Measurements from ENCODE around the gene AIG1.

Gene AIG1

DNA sequence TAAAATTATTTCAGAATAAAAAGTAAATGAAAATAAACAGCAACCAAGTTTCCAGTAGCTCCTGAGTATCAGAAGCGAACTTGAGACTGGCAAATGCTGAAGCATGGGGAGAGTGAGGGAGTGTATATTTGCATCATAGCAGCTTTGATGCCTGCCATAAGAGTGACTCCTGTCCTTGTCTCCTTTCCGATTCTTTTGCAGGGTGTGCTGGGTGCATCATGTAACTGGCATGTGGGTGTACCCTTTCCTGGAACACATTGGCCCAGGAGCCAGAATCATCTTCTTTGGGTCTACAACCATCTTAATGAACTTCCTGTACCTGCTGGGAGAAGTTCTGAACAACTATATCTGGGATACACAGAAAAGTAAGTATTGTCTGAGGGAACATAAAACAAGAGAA, 272.4 kb downstream of the AIG1 start:
- H3K4me2 ChIP-seq (ENCODE audit: low read length): no peak overlapping the region
- H3F3A ChIP-seq (ENCODE audit: insufficient read depth, low read length): no peaks in the 10 kb centered on the region
- H3K9me2 ChIP-seq (ENCODE audit: low read depth, low read length): no peaks in the 10 kb centered on the region
- TF ChIP-seq EZH2 (IDR thresholded peaks at IDR 0.05; ENCODE audit: borderline replicate concordance, low read length): no peak
- TF ChIP-seq, protein P1, sequence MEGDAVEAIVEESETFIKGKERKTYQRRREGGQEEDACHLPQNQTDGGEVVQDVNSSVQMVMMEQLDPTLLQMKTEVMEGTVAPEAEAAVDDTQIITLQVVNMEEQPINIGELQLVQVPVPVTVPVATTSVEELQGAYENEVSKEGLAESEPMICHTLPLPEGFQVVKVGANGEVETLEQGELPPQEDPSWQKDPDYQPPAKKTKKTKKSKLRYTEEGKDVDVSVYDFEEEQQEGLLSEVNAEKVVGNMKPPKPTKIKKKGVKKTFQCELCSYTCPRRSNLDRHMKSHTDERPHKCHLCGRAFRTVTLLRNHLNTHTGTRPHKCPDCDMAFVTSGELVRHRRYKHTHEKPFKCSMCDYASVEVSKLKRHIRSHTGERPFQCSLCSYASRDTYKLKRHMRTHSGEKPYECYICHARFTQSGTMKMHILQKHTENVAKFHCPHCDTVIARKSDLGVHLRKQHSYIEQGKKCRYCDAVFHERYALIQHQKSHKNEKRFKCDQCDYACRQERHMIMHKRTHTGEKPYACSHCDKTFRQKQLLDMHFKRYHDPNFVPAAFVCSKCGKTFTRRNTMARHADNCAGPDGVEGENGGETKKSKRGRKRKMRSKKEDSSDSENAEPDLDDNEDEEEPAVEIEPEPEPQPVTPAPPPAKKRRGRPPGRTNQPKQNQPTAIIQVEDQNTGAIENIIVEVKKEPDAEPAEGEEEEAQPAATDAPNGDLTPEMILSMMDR (IDR thresholded peaks at IDR 0.05; ENCODE audit: low read length): no peak
- H3K27me3 ChIP-seq (ENCODE audit: insufficient read depth, low read length): no peaks in the 10 kb centered on the region
- H3K4me1 ChIP-seq (ENCODE audit: insufficient read depth, low read length, severe bottlenecking): no peaks in the 10 kb centered on the region
- no peak overlapping the region for H3K27ac ChIP-seq (ENCODE audit: low read depth, low read length, poor library complexity, severe bottlenecking)
- no peaks in the 10 kb centered on the region for H3K36me3 ChIP-seq (ENCODE audit: insufficient read depth, low read length)
- H4K20me1 ChIP-seq (ENCODE audit: insufficient read depth, low read length): no peaks in the 10 kb centered on the region
- no peak overlapping the region for H2AFZ ChIP-seq (ENCODE audit: low read length)
- H3K9ac ChIP-seq (ENCODE audit: low read length): no peak overlapping the region
- H3K9me3 ChIP-seq (ENCODE audit: low read length): no peaks in the 10 kb centered on the region
- no peaks in the 10 kb centered on the region for H3K79me2 ChIP-seq (ENCODE audit: insufficient read depth, low read length)
- H3K4me3 ChIP-seq (ENCODE audit: low read depth, low read length, poor library complexity, severe bottlenecking): no peak overlapping the region

- no peaks in the 10 kb centered on the region for H3K9me3 ChIP-seq (ENCODE audit: low read length)
- H3K27me3 ChIP-seq (ENCODE audit: insufficient read depth, low read length): no peaks in the 10 kb centered on the region
- no peaks in the 10 kb centered on the region for H3F3A ChIP-seq (ENCODE audit: insufficient read depth, low read length)
- no peaks in the 10 kb centered on the region for H3K9me2 ChIP-seq (ENCODE audit: low read depth, low read length)
- no peaks in the 10 kb centered on the region for H3K79me2 ChIP-seq (ENCODE audit: insufficient read depth, low read length)
- no peaks in the 10 kb centered on the region for H3K4me1 ChIP-seq (ENCODE audit: insufficient read depth, low read length, severe bottlenecking)
- no peaks in the 10 kb centered on the region for H4K20me1 ChIP-seq (ENCODE audit: insufficient read depth, low read length)
- no peak overlapping the region for H3K4me2 ChIP-seq (ENCODE audit: low read length)
- no peak overlapping the region for H3K27ac ChIP-seq (ENCODE audit: low read depth, low read length, poor library complexity, severe bottlenecking)
- no peak overlapping the region for H2AFZ ChIP-seq (ENCODE audit: low read length)
- H3K4me3 ChIP-seq (ENCODE audit: low read depth, low read length, poor library complexity, severe bottlenecking): no peak overlapping the region
- H3K36me3 ChIP-seq (ENCODE audit: insufficient read depth, low read length): no peaks in the 10 kb centered on the region
- no peak overlapping the region for H3K9ac ChIP-seq (ENCODE audit: low read length)
- TF ChIP-seq EZH2 (IDR thresholded peaks at IDR 0.05; ENCODE audit: borderline replicate concordance, low read length): no peak
- TF ChIP-seq, protein P1 (IDR thresholded peaks at IDR 0.05; ENCODE audit: low read length): no peak
Observed at GRCh38 chr6:143333749-143334520, 273.2 kb downstream of the AIG1 start.

DNA sequence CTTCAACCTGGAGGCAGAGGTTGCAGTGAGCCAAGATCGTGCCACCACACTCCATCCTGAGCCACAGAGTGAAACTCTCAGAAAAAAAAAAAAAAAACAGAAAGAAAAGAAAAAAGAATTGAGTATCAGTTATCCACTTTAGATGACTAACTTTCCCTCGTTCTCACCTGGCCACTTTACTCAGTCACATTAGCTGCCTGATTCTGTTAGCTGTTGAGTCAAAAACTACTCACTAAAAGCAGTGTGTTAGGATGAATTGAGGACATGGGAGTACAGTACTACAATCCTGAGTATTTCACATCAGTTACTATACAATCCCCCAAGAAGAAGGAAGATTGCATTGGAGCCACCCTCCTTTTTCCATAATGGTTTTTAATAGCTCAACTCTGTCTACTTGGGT, 275.2 kb downstream of the AIG1 start:
- no peak overlapping the region for H2AFZ ChIP-seq (ENCODE audit: low read length)
- H3K9me3 ChIP-seq (ENCODE audit: low read length): no peaks in the 10 kb centered on the region
- H3K4me2 ChIP-seq (ENCODE audit: low read length): no peak overlapping the region
- H3F3A ChIP-seq (ENCODE audit: insufficient read depth, low read length): no peaks in the 10 kb centered on the region
- H3K4me3 ChIP-seq (ENCODE audit: low read depth, low read length, poor library complexity, severe bottlenecking): no peak overlapping the region
- H3K9me2 ChIP-seq (ENCODE audit: low read depth, low read length): no peaks in the 10 kb centered on the region
- H3K9ac ChIP-seq (ENCODE audit: low read length): no peak overlapping the region
- no peaks in the 10 kb centered on the region for H3K79me2 ChIP-seq (ENCODE audit: insufficient read depth, low read length)
- H4K20me1 ChIP-seq (ENCODE audit: insufficient read depth, low read length): no peaks in the 10 kb centered on the region
- no peaks in the 10 kb centered on the region for H3K4me1 ChIP-seq (ENCODE audit: insufficient read depth, low read length, severe bottlenecking)
- no peak for TF ChIP-seq EZH2 (IDR thresholded peaks at IDR 0.05; ENCODE audit: borderline replicate concordance, low read length)
- TF ChIP-seq, protein P1 (IDR thresholded peaks at IDR 0.05; ENCODE audit: low read length): no peak
- H3K27me3 ChIP-seq (ENCODE audit: insufficient read depth, low read length): no peaks in the 10 kb centered on the region
- H3K36me3 ChIP-seq (ENCODE audit: insufficient read depth, low read length): no peaks in the 10 kb centered on the region
- H3K27ac ChIP-seq (ENCODE audit: low read depth, low read length, poor library complexity, severe bottlenecking): no peak overlapping the region

Data from OCI-LY1 (cell line).